Measurements from ENCODE around the gene KCNA2. TPM values are rescaled to one million over a fixed set of nuclear protein-coding genes. Genes with fewer than 3 reads are reported as not detected.

KCNA2 gene
- total RNA-seq, 1 donor from 2014 or later: 0.71 TPM

GRCh38 chr1:110600716-110601115 lies 5.4 kb downstream of the KCNA2 start:
- no peak for DNase-seq
- no peaks in the 10 kb centered on the region for H3K9me3 ChIP-seq (replicated peaks)
- intact Hi-C loops (cut with micrococcal nuclease): no loop called here
- no peak for TF ChIP-seq CTCF (IDR thresholded peaks at IDR 0.05; ENCODE audit: borderline replicate concordance)
- no peak overlapping the region for H3K4me3 ChIP-seq
- H3K27me3 ChIP-seq (ENCODE audit: low read depth): peaks cover 87% of the 10 kb centered on the region
- no peaks in the 10 kb centered on the region for H3K36me3 ChIP-seq
- peaks cover 13% of the 10 kb centered on the region for H3K4me1 ChIP-seq
- H3K27ac ChIP-seq (replicated peaks): no peak overlapping the region

GRCh38 chr1:110597966-110598365 lies 8.2 kb downstream of the KCNA2 start:
- Histone ChIP-seq H3K4me1 (no peaks in the 10 kb centered on the region), H3K27ac (replicated peaks) (no peak overlapping the region), H3K27me3 (ENCODE audit: low read depth) (peaks cover 70% of the 10 kb centered on the region), H3K4me3 (no peak overlapping the region), H3K9me3 (replicated peaks) (no peaks in the 10 kb centered on the region), H3K36me3 (no peaks in the 10 kb centered on the region)
- TF ChIP-seq CTCF (IDR thresholded peaks at IDR 0.05; ENCODE audit: borderline replicate concordance): no peak
- intact Hi-C loops (cut with micrococcal nuclease): no loop called here
- DNase-seq: no peak

- no peak overlapping the region for H3K4me3 ChIP-seq
- no peaks in the 10 kb centered on the region for H3K36me3 ChIP-seq
- no peaks in the 10 kb centered on the region for H3K4me1 ChIP-seq
- DNase-seq: no peak
- no peak overlapping the region for H3K27ac ChIP-seq (replicated peaks)
- no peaks in the 10 kb centered on the region for H3K9me3 ChIP-seq (replicated peaks)
- intact Hi-C loops (cut with micrococcal nuclease): no loop called here
- no peak for TF ChIP-seq CTCF (IDR thresholded peaks at IDR 0.05; ENCODE audit: borderline replicate concordance)
- H3K27me3 ChIP-seq (ENCODE audit: low read depth): peaks cover 70% of the 10 kb centered on the region
Measured at GRCh38 chr1:110596312-110596711, 9.8 kb downstream of the KCNA2 start.

GRCh38 chr1:110595353-110595710 lies 10.8 kb downstream of the KCNA2 start:
- no peaks in the 10 kb centered on the region for H3K4me1 ChIP-seq
- intact Hi-C loops (cut with micrococcal nuclease): no loop called here
- no peak overlapping the region for H3K27ac ChIP-seq (replicated peaks)
- H3K9me3 ChIP-seq (replicated peaks): no peaks in the 10 kb centered on the region
- TF ChIP-seq CTCF (IDR thresholded peaks at IDR 0.05; ENCODE audit: borderline replicate concordance): no peak
- H3K4me3 ChIP-seq: no peak overlapping the region
- no peaks in the 10 kb centered on the region for H3K36me3 ChIP-seq
- no peak for DNase-seq
- H3K27me3 ChIP-seq (ENCODE audit: low read depth): peaks cover 60% of the 10 kb centered on the region

GRCh38 chr1:110594456-110595352 lies 11.5 kb downstream of the KCNA2 start:
- intact Hi-C loops (cut with micrococcal nuclease): no loop called here
- Histone ChIP-seq H3K4me3 (no peak overlapping the region), H3K27ac (replicated peaks) (no peak overlapping the region), H3K4me1 (no peaks in the 10 kb centered on the region), H3K36me3 (no peaks in the 10 kb centered on the region), H3K27me3 (ENCODE audit: low read depth) (peaks cover 59% of the 10 kb centered on the region), H3K9me3 (replicated peaks) (no peaks in the 10 kb centered on the region)
- no peak for DNase-seq
- TF ChIP-seq CTCF (IDR thresholded peaks at IDR 0.05; ENCODE audit: borderline replicate concordance): no peak

Measured in left ventricle myocardium inferior (tissue), 1 donor.